K562 (cell line): ENCODE measurements around the gene ZNF584. TPM values are rescaled to one million over a fixed set of nuclear protein-coding genes. Genes with fewer than 3 reads are reported as not detected.
A peak's percentile ranks its signal among the peaks of the same experiment; 100 is the strongest.

ENCODE experiments used
- CEBPG ChIP-seq, 3 experiments: fragments of 200-800 bp in 1 of 3; sonication (Bioruptor generic) in 1 of 3; sonication (generic) in 1 of 3; formaldehyde crosslinking in 1 of 3; IDR thresholded peaks in 2 of 3; conservative IDR thresholded peaks in 1 of 3; 2 replicates each; pipeline versions ENCODE4 v1.6.1 to v1.8.0; 2016 to 2022; ENCODE audit warnings: missing compliant biosample characterization in 2 of 3, missing genetic modification characterization in 2 of 3, mild to moderate bottlenecking in 1 of 3, missing genetic modification reagents in 1 of 3
- CSDE1 ChIP-seq, 2 experiments: fragments of 450-650 bp; IDR thresholded peaks; 2 replicates each; pipeline ENCODE4 v1.6.1; 2016; ENCODE audit warnings: mild to moderate bottlenecking in 1 of 2
- FOS ChIP-seq: IDR thresholded peaks from 3 replicates; pipeline ENCODE4 v1.6.1; 2011; ENCODE audit not compliant: insufficient read length; ENCODE audit errors: extremely low read depth
- LCOR ChIP-seq: sonication (generic); formaldehyde crosslinking; IDR thresholded peaks from 2 replicates; pipeline ENCODE4 v1.8.0; 2022; ENCODE audit warnings: mild to moderate bottlenecking, missing genetic modification reagents
- MTA1 ChIP-seq: fragments of 450-650 bp; IDR thresholded peaks from 2 replicates; pipeline ENCODE4 v1.6.1; 2017; ENCODE audit warnings: borderline replicate concordance
- MYNN ChIP-seq, 2 experiments: sonication (generic); formaldehyde crosslinking in 1 of 2; IDR thresholded peaks; 2 replicates each; pipeline versions ENCODE4 v1.5.0 to v1.6.1; 2016 to 2020; ENCODE audit warnings: antibody characterized with exemption in 1 of 2, missing genetic modification reagents in 1 of 2
- NFATC3 ChIP-seq: fragments of 450-650 bp; IDR thresholded peaks from 2 replicates; pipeline ENCODE4 v1.6.1; 2017; ENCODE audit warnings: mild to moderate bottlenecking
- POLR2AphosphoS2 ChIP-seq: IDR thresholded peaks from 2 replicates; pipeline ENCODE4 v1.6.1; 2012; ENCODE audit warnings: low read length, improper control_type of control experiment
- RNF2 ChIP-seq: sonication (generic); IDR thresholded peaks from 2 replicates; pipeline ENCODE4 v1.6.1; 2016
- SETDB1 ChIP-seq: IDR thresholded peaks from one replicate; pipeline ENCODE4 v1.6.1; 2012; ENCODE audit warnings: low read length, control low read depth, inconsistent platforms
- SMARCE1 ChIP-seq: fragments of 450-650 bp; IDR thresholded peaks from 2 replicates; pipeline ENCODE4 v1.7.1; 2016; ENCODE audit warnings: mild to moderate bottlenecking
- SP2 ChIP-seq: IDR thresholded peaks from 2 replicates; pipeline ENCODE4 v1.6.1; 2011; ENCODE audit warnings: mild to moderate bottlenecking, low read depth, low read length, moderate library complexity; ENCODE audit not compliant: poor library complexity, severe bottlenecking; ENCODE audit errors: extremely low read depth
- XRCC3 ChIP-seq: fragments of 450-650 bp; IDR thresholded peaks from 2 replicates; pipeline ENCODE4 v1.6.1; 2017; ENCODE audit warnings: mild to moderate bottlenecking, moderate library complexity
- ZBTB1 ChIP-seq: sonication (generic); formaldehyde crosslinking; IDR thresholded peaks from 2 replicates; pipeline ENCODE4 v1.8.1; 2023; ENCODE audit warnings: missing genetic modification reagents, low read depth, mild to moderate bottlenecking, borderline replicate concordance
- ZFX ChIP-seq: sonication (generic); formaldehyde crosslinking; IDR thresholded peaks from 2 replicates; pipeline ENCODE4 v1.8.0; 2022; ENCODE audit warnings: mild to moderate bottlenecking, missing genetic modification reagents, moderate library complexity
- ZNF23 ChIP-seq: fragments of 250-450 bp; sonication (Bioruptor Pico); IDR thresholded peaks from 2 replicates; pipeline ENCODE4 v1.4.0; 2020; ENCODE audit warnings: mild to moderate bottlenecking
- ZNF766 ChIP-seq: fragments of 200-800 bp; sonication (Bioruptor generic); conservative IDR thresholded peaks from 2 replicates; pipeline ENCODE4 v1.6.1; 2016; ENCODE audit warnings: missing genetic modification characterization, missing compliant biosample characterization
- polyA plus RNA-seq, 8 experiments: library from polyadenylated mRNA; depleted of rRNA in 4 of 8; stranded (reverse) in 5 of 8; unstranded in 3 of 8; fragments of >200 nt; fragmentation: Nextera tagmentation in 2 of 8; fragmentation: Illumina TruSeq in 1 of 8; extraction: Ambion mirVana in 2 of 8; extraction: Trizol in 1 of 8; gene quantifications; 2 replicates each; pipeline versions ENCODE4 v1.2.1 to v1.2.3, GENCODE V29; 2011 to 2014; ENCODE audit warnings: inconsistent platforms in 1 of 8, missing spikeins in 1 of 8
- total RNA-seq, 7 experiments: library from RNA; depleted of rRNA in 6 of 7; stranded (reverse); fragments of >200 nt in 6 of 7; fragmentation: Illumina TruSeq in 2 of 7; extraction: Trizol in 2 of 7; gene quantifications; 2 replicates each; pipeline versions ENCODE4 v1.2.1 to v1.2.3, GENCODE V29; 2011 to 2021; ENCODE audit warnings: low replicate concordance in 1 of 7
- TF ChIP-seq, protein P1 (sequence below): IDR thresholded peaks from 2 replicates; pipeline ENCODE4 v1.6.1; 2011; ENCODE audit warnings: borderline replicate concordance, low read depth, mild to moderate bottlenecking, moderate library complexity, low read length; ENCODE audit not compliant: insufficient read depth, poor library complexity, severe bottlenecking
- TF ChIP-seq, protein P2 (sequence below): IDR thresholded peaks from 2 replicates; pipeline ENCODE4 v1.6.1; 2014; ENCODE audit warnings: antibody characterized with exemption

Gene ZNF584
- total and polyA plus RNA-seq, 9 of the 15 experiments (the other 6 are each of a cell fraction or from before 2014, with no cell fraction given), result 5.8 to 43.4 (median 24.6) TPM

DNA sequence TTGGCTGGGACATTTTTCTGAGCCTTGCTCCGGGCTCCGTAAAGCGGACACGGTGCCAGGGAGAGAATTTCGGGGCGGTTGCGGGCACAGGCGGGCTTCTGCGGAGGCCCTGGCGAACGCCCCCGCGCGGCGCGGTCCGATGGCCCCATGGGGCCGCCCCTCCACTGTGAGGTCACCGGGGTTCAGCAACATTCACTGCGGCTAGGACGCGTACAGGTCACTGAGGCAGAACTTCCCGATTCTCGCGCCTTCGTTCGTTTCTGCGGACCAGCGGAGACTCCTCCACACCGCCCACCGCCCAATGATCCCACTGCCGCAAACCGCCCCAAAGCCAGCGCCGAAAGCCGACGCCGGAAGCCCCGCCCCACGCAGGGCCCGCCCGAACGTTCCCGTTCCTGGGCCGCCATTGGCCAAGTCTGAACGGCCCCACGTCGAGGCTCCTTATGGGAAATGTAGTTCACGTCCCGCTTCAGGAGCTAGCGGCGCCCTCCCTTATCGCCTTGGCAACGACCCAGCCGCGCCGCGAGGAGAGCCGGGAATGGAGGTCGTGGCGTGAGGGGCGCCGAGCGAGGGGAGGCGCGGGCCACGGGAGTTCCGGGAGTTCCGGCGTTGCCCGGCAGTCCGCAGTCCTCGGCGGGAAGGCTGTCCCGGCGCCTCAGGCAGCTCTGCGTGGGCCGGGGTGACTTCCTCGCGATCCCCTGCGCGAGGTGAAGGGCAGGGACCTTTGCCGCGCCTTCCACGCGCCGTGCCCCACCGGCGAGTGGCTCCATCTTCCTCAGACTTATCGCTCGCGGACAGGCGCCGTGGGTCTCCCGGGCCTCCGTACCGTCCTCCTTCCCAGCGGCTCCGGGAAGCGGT is at the start of gene ZNF584 (continued):
- TF ChIP-seq ZBTB1 (CRISPR knock-in tag), result peak; percentile 57; the same call in 1 of the 2 replicates
- peak; percentile 92; the same call in 1 of the 2 replicates for TF ChIP-seq POLR2AphosphoS2
- TF ChIP-seq SETDB1, result no peak
- TF ChIP-seq SMARCE1, result no peak
- TF ChIP-seq, protein P1, sequence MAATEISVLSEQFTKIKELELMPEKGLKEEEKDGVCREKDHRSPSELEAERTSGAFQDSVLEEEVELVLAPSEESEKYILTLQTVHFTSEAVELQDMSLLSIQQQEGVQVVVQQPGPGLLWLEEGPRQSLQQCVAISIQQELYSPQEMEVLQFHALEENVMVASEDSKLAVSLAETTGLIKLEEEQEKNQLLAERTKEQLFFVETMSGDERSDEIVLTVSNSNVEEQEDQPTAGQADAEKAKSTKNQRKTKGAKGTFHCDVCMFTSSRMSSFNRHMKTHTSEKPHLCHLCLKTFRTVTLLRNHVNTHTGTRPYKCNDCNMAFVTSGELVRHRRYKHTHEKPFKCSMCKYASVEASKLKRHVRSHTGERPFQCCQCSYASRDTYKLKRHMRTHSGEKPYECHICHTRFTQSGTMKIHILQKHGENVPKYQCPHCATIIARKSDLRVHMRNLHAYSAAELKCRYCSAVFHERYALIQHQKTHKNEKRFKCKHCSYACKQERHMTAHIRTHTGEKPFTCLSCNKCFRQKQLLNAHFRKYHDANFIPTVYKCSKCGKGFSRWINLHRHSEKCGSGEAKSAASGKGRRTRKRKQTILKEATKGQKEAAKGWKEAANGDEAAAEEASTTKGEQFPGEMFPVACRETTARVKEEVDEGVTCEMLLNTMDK, result peak; percentile 62
- TF ChIP-seq RNF2, result peak; percentile 32; the same call in 1 of the 2 replicates
- peak; percentile 61 for TF ChIP-seq SP2
- TF ChIP-seq LCOR (CRISPR knock-in tag), result 0 out of 2 replicates have a peak, but pooled peaks have one; percentile 2
- 0 out of 4 replicates have a peak, but pooled peaks of 1 of the 2 experiments have one; percentile 58 for TF ChIP-seq CSDE1 (IDR thresholded peaks at IDR 0.05)
- no peak for TF ChIP-seq XRCC3
- 0 out of 2 replicates have a peak, but pooled peaks have one; percentile 28 for TF ChIP-seq MTA1
- TF ChIP-seq ZFX, result peak; percentile 84
- TF ChIP-seq, protein P2, sequence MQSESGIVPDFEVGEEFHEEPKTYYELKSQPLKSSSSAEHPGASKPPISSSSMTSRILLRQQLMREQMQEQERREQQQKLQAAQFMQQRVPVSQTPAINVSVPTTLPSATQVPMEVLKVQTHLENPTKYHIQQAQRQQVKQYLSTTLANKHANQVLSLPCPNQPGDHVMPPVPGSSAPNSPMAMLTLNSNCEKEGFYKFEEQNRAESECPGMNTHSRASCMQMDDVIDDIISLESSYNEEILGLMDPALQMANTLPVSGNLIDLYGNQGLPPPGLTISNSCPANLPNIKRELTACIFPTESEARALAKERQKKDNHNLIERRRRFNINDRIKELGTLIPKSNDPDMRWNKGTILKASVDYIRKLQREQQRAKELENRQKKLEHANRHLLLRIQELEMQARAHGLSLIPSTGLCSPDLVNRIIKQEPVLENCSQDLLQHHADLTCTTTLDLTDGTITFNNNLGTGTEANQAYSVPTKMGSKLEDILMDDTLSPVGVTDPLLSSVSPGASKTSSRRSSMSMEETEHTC, result 0 out of 2 replicates have a peak, but pooled peaks have one; percentile 10
- TF ChIP-seq MYNN (IDR thresholded peaks at IDR 0.05), result peak; percentile 60
- no peak for TF ChIP-seq MYNN (CRISPR knock-in tag; IDR thresholded peaks at IDR 0.05)
- TF ChIP-seq ZNF23 (CRISPR knock-in tag), result no peak
- TF ChIP-seq FOS, result peak; percentile 52
- TF ChIP-seq CEBPG (CRISPR knock-in tag; IDR thresholded peaks at IDR 0.05), result no peak
- TF ChIP-seq CEBPG (tag; conservative IDR thresholded peaks at IDR 0.05 in 1 of 2, IDR thresholded peaks at IDR 0.05 in 1 of 2), result no peak
- TF ChIP-seq NFATC3, result peak; percentile 80; the same call in 1 of the 2 replicates
- TF ChIP-seq ZNF766, result 0 out of 2 replicates have a peak, but pooled peaks have one; percentile 34
